HepG2 (cell line): ENCODE results near the gene PTEN. TPM values are rescaled to one million over a fixed set of nuclear protein-coding genes. Genes with fewer than 3 reads are reported as not detected.
A peak's percentile ranks its signal among the peaks of the same experiment; 100 is the strongest.

Source experiments
- ATAC-seq: fragments of 200-7000 bp; cut with Tn5 transposase; 3 replicates; pipeline ENCODE4 v1.9.1; 2020; ENCODE audit warnings: mild to moderate bottlenecking, moderate library complexity
- BruUV-seq: library from RNA; stranded (reverse); fragments of 400-500 nt; replicated peaks from 2 replicates; lab custom pipeline; 2021; lab: Mats Ljungman, UMichigan
- CTCF ChIA-PET: fragments of 300-600 bp; formaldehyde crosslinking; extraction: SDS; loops from one replicate; lab custom pipeline; 2021; ENCODE audit warnings: low total read pairs, inconsistent platforms, low intra/inter-chr PET ratio; lab: Yijun Ruan, JAX
- POLR2A ChIA-PET: fragments of 350-600 bp; sonication (Branson Sonifier 250); formaldehyde crosslinking; loops from one replicate; lab custom pipeline; 2020; ENCODE audit warnings: antibody characterized with exemption, inconsistent platforms; lab: Yijun Ruan, JAX
- DNase-seq: peaks from one replicate; pipeline ENCODE4 v3.0.0-alpha.2; 2015; ENCODE audit warnings: low spot score
- FAIRE-seq: peaks from 3 replicates; lab custom pipeline; 2011; peaks lifted over from hg19 to GRCh38; lab: Jason Lieb, UNC
- H2AFZ ChIP-seq: one replicate; pipeline ENCODE4 v1.6.1; 2011; ENCODE audit warnings: low read length, inconsistent platforms
- H3K27ac ChIP-seq: fragments of 300-600 bp; 3 replicates; pipeline ENCODE4 v1.8.0; 2011; ENCODE audit warnings: mixed run types, mild to moderate bottlenecking, mixed read lengths, low read length, inconsistent platforms; ENCODE audit not compliant: insufficient read depth; ENCODE audit errors: extremely low read length
- H3K27me3 ChIP-seq, 2 experiments: fragments of 200-600 bp in 1 of 2; 2 replicates in 1 of 2; 3 replicates in 1 of 2; pipeline versions ENCODE4 v1.6.0 to v1.8.0; 2011; ENCODE audit warnings: low read length in 2 of 2, mild to moderate bottlenecking in 2 of 2, moderate library complexity in 2 of 2, inconsistent platforms in 1 of 2; ENCODE audit not compliant: insufficient read depth in 2 of 2, control insufficient read depth in 1 of 2
- H3K36me3 ChIP-seq, 2 experiments: fragments of 200-600 bp in 1 of 2; replicated peaks in 1 of 2; 2 replicates in 1 of 2; 3 replicates in 1 of 2; pipeline versions ENCODE4 v1.5.1 to v1.8.0; 2011; ENCODE audit warnings: low read length in 2 of 2, inconsistent platforms in 1 of 2; ENCODE audit not compliant: insufficient read depth in 2 of 2, control insufficient read depth in 1 of 2
- H3K4me1 ChIP-seq: 2 replicates; pipeline ENCODE4 v1.5.1; 2012; ENCODE audit warnings: low read length, inconsistent platforms; ENCODE audit not compliant: insufficient read depth
- H3K4me2 ChIP-seq: 2 replicates; pipeline ENCODE4 v1.6.0; 2011; ENCODE audit warnings: low read depth, low read length, inconsistent platforms
- H3K4me3 ChIP-seq, 3 experiments: fragments of 200-600 bp in 1 of 3; sonication (generic), shearing (Covaris generic) in 1 of 3; replicated peaks in 1 of 3; 2 replicates each; pipeline ENCODE4 v1.5.1; 2011 to 2016; ENCODE audit warnings: low read length in 3 of 3, inconsistent platforms in 2 of 3, low read depth in 2 of 3, mild to moderate bottlenecking in 2 of 3, control low read depth in 1 of 3, mixed read lengths in 1 of 3; ENCODE audit not compliant: insufficient read depth in 1 of 3
- H3K79me2 ChIP-seq: one replicate; pipeline ENCODE4 v1.6.1; 2011; ENCODE audit warnings: low read length, inconsistent platforms; ENCODE audit not compliant: insufficient read depth
- H3K9ac ChIP-seq: 2 replicates; pipeline ENCODE4 v1.6.0; 2011; ENCODE audit warnings: mild to moderate bottlenecking, low read depth, low read length, inconsistent platforms; ENCODE audit not compliant: insufficient read depth
- H3K9me3 ChIP-seq: 2 replicates; pipeline ENCODE4 v1.5.1; 2012; ENCODE audit warnings: mild to moderate bottlenecking, low read length
- H4K20me1 ChIP-seq: 2 replicates; pipeline ENCODE4 v1.6.0; 2011; ENCODE audit warnings: inconsistent platforms, mild to moderate bottlenecking, low read length, moderate library complexity; ENCODE audit not compliant: insufficient read depth
- AKNA ChIP-seq: sonication (generic); formaldehyde crosslinking; IDR thresholded peaks from 2 replicates; pipeline ENCODE4 v1.4.0; 2020; ENCODE audit warnings: missing genetic modification reagents, borderline replicate concordance
- BCL3 ChIP-seq: sonication (generic); formaldehyde crosslinking; IDR thresholded peaks from 2 replicates; pipeline ENCODE4 v1.5.1; 2020; ENCODE audit warnings: mild to moderate bottlenecking, missing genetic modification reagents, moderate library complexity
- CBX1 ChIP-seq: IDR thresholded peaks from one replicate; pipeline ENCODE4 v1.6.1; 2016; ENCODE audit warnings: antibody characterized with exemption, low read depth
- EED ChIP-seq: sonication (generic); formaldehyde crosslinking; IDR thresholded peaks from 2 replicates; pipeline ENCODE4 v1.5.0; 2020; ENCODE audit warnings: mild to moderate bottlenecking, missing genetic modification reagents
- ERF ChIP-seq: IDR thresholded peaks from 2 replicates; pipeline ENCODE4 v1.6.1; 2018; ENCODE audit warnings: missing biosample characterization, missing genetic modification reagents
- LCORL ChIP-seq, 2 experiments: fragments of 450-650 bp in 1 of 2; sonication (generic) in 1 of 2; formaldehyde crosslinking in 1 of 2; IDR thresholded peaks; 2 replicates each; pipeline versions ENCODE4 v1.5.0 to v1.6.1; 2017 to 2020; ENCODE audit warnings: antibody characterized with exemption in 1 of 2, missing genetic modification reagents in 1 of 2
- REST ChIP-seq, 2 experiments: IDR thresholded peaks; 2 replicates each; pipeline ENCODE4 v1.6.1; 2011 to 2012; ENCODE audit warnings: low read length in 2 of 2, borderline replicate concordance in 1 of 2, low read depth in 1 of 2, mild to moderate bottlenecking in 1 of 2, moderate library complexity in 1 of 2
- ZNF747 ChIP-seq: sonication (generic); formaldehyde crosslinking; IDR thresholded peaks from 2 replicates; pipeline ENCODE4 v1.8.1; 2023; ENCODE audit warnings: missing genetic modification reagents, mild to moderate bottlenecking, borderline replicate concordance
- in situ Hi-C: cut with HindIII; loops from 2 replicates; pipeline ENCODE4 v1.10.0; 2017; ENCODE audit warnings: low pct_unique_long_range_greater_than_20kb; ENCODE audit not compliant: extremely low pct_ligation_motif_present
- intact Hi-C: fragments of 100-400 bp; cut with micrococcal nuclease; formaldehyde crosslinking; loops from one replicate; pipeline ENCODE4 v1.10.0; 2022; ENCODE audit not compliant: unreplicated experiment
- polyA plus RNA-seq, 8 experiments: library from polyadenylated mRNA; depleted of rRNA in 3 of 8; stranded (reverse) in 7 of 8; unstranded in 1 of 8; fragments of >200 nt; fragmentation: Illumina TruSeq in 4 of 8; extraction: Trizol in 4 of 8; gene quantifications; 2 replicates each; pipeline versions ENCODE4 v1.2.1 to v1.2.3, GENCODE V29; 2011 to 2016; ENCODE audit warnings: low read depth in 4 of 8, missing spikeins in 1 of 8, mixed read lengths in 1 of 8; ENCODE audit not compliant: insufficient read depth in 1 of 8
- total RNA-seq, 5 experiments: library from RNA; depleted of rRNA; stranded (reverse); fragments of >200 nt; fragmentation: Illumina TruSeq; extraction: Trizol; gene quantifications; 2 replicates each; pipeline ENCODE4 v1.2.3, GENCODE V29; 2016; ENCODE audit warnings: low read depth in 1 of 5
- TF ChIP-seq, protein P1 (sequence below): sonication (generic); formaldehyde crosslinking; IDR thresholded peaks from 2 replicates; pipeline ENCODE4 v1.5.0; 2020; ENCODE audit warnings: mild to moderate bottlenecking, missing genetic modification reagents, moderate library complexity
- TF ChIP-seq, protein P2 (sequence below): sonication (generic); formaldehyde crosslinking; IDR thresholded peaks from 2 replicates; pipeline ENCODE4 v1.4.0; 2020; ENCODE audit warnings: mild to moderate bottlenecking, missing genetic modification reagents

Gene PTEN
- total and polyA plus RNA-seq, 2 of the 13 experiments (the other 11 are each of a cell fraction or from before 2014, with no cell fraction given): 30.3 to 61.3 TPM

DNA sequence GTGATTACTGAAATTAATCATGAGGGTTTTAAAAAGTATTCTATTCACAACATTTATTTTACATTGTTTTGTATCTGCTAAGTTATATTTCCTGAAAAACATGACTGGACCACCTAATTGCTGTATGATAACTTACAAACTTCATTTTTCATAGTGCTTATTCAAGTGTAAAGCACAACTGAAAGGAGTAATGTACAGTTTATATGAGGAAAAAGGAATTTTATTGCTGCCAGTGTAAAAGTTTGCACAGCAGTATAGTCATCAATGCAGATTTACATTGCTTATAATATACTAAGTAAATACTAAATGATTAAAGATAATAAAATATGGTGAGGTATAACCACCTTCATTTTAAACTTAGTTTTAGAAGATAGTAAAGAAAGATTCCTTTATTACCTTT is 4.0 kb downstream of the PTEN start:
- Histone ChIP-seq H3K4me2 (peak overlapping the region; percentile 76), H4K20me1 (peaks cover 52% of the 10 kb centered on the region), H3K36me3 (no peaks in the 10 kb centered on the region), H2AFZ (no peak overlapping the region), H3K79me2 (peaks cover 83% of the 10 kb centered on the region), H3K27ac (no peak overlapping the region), H3K27me3 (no peaks in the 10 kb centered on the region; a peak in 1 of 5 replicates), H3K4me1 (peaks cover 33% of the 10 kb centered on the region), H3K4me3 (peak overlapping the region; percentile 65 to 94 (median 80); a peak in 5 of 6 replicates), H3K9me3 (no peaks in the 10 kb centered on the region), H3K9ac (peak overlapping the region; percentile 82)
- ChIA-PET POLR2A (no interaction called here), CTCF (no interaction called here)
- FAIRE-seq (no peak), DNase-seq (no peak), ATAC-seq (no peak)
- no TSS peak for BruUV-seq
- TF ChIP-seq ERF (CRISPR knock-in tag): no peak
- no peak for TF ChIP-seq EED (CRISPR knock-in tag)
- TF ChIP-seq CBX1: no peak
- TF ChIP-seq, protein P1, sequence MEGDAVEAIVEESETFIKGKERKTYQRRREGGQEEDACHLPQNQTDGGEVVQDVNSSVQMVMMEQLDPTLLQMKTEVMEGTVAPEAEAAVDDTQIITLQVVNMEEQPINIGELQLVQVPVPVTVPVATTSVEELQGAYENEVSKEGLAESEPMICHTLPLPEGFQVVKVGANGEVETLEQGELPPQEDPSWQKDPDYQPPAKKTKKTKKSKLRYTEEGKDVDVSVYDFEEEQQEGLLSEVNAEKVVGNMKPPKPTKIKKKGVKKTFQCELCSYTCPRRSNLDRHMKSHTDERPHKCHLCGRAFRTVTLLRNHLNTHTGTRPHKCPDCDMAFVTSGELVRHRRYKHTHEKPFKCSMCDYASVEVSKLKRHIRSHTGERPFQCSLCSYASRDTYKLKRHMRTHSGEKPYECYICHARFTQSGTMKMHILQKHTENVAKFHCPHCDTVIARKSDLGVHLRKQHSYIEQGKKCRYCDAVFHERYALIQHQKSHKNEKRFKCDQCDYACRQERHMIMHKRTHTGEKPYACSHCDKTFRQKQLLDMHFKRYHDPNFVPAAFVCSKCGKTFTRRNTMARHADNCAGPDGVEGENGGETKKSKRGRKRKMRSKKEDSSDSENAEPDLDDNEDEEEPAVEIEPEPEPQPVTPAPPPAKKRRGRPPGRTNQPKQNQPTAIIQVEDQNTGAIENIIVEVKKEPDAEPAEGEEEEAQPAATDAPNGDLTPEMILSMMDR (CRISPR knock-in tag): no peak
- TF ChIP-seq, protein P2, sequence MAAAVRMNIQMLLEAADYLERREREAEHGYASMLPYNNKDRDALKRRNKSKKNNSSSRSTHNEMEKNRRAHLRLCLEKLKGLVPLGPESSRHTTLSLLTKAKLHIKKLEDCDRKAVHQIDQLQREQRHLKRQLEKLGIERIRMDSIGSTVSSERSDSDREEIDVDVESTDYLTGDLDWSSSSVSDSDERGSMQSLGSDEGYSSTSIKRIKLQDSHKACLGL (CRISPR knock-in tag): no peak
- TF ChIP-seq ZNF747: no peak
- TF ChIP-seq REST (IDR thresholded peaks at IDR 0.05; ENCODE audit: borderline replicate concordance in 1 of 2, low read depth in 1 of 2, low read length in 2 of 2): no peak
- TF ChIP-seq BCL3 (CRISPR knock-in tag): no peak
- no peak for TF ChIP-seq AKNA (CRISPR knock-in tag)
- TF ChIP-seq LCORL (IDR thresholded peaks at IDR 0.05): no peak
- TF ChIP-seq LCORL (CRISPR knock-in tag; IDR thresholded peaks at IDR 0.05): no peak
- intact Hi-C loops (no loop called here), in situ Hi-C loops (no loop called here)
